ENCODE data around the gene BIN1. TPM values are rescaled to one million over a fixed set of nuclear protein-coding genes. Genes with fewer than 3 reads are reported as not detected.

BIN1 gene
- total RNA-seq, 2 experiments from 2014 or later, result 95.2 to 102 TPM

DNA sequence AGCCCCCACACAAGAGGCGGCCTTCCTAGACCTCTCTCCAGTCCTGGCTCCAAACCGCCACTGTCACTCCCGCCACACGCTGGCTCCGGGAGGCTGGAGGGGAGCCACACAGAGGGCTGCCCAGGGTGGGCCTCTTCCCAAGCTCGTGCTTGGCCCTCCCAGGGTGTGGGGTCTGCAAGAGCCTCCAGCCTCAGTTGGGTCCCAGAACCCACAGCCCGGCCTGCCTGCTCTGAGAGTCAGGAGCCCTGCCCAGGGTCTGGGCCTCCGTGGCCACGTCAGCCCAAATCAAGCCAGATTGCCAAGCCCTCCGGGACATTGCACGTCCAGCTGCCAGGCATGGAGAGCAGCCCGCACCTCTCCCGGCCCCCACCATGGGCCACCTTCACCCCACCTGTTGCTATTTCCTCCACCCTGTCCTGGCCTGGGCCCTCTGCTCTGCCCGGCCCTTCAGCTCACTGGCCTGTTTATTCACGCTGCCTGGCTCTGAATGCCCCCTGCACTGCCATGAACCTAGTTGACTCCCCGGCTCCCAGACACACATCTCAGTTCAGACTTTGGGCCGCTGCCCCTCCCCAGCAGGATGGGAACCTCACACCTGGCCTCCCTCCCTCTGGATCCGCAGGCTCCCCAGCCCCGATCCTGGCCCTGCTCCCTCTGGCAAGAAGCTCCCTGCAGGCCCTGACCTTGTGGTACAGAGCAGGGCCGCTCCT is 61.0 kb downstream of the BIN1 start:
- Mint-ChIP-seq H3K4me1 (ENCODE audit: low read depth) (peaks cover 2% of the 10 kb centered on the region), H3K36me3 (ENCODE audit: low read depth) (peaks cover 2% of the 10 kb centered on the region), H3K27me3 (no peaks in the 10 kb centered on the region), H3K27ac (no peak overlapping the region), H3K4me3 (no peak overlapping the region), H3K9me3 (no peaks in the 10 kb centered on the region)
- CTCF ChIA-PET, result interaction anchor here (1.4 kb wide), 1 partner anchor 27 kb away, joined by 3 read pairs; no protein-coding TSS in a partner anchor
- POLR2A ChIA-PET, result interaction anchor here (1.0 kb wide), 2 partner anchors 17 to 26 kb away, joined by 3 read pairs; no protein-coding TSS in a partner anchor
- DNase-seq (no peak), ATAC-seq (no peak)
- intact Hi-C loops (cut with micrococcal nuclease), result no loop called here
- TF ChIP-seq, protein P1, sequence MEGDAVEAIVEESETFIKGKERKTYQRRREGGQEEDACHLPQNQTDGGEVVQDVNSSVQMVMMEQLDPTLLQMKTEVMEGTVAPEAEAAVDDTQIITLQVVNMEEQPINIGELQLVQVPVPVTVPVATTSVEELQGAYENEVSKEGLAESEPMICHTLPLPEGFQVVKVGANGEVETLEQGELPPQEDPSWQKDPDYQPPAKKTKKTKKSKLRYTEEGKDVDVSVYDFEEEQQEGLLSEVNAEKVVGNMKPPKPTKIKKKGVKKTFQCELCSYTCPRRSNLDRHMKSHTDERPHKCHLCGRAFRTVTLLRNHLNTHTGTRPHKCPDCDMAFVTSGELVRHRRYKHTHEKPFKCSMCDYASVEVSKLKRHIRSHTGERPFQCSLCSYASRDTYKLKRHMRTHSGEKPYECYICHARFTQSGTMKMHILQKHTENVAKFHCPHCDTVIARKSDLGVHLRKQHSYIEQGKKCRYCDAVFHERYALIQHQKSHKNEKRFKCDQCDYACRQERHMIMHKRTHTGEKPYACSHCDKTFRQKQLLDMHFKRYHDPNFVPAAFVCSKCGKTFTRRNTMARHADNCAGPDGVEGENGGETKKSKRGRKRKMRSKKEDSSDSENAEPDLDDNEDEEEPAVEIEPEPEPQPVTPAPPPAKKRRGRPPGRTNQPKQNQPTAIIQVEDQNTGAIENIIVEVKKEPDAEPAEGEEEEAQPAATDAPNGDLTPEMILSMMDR (IDR thresholded peaks at IDR 0.05), result no peak

- POLR2A ChIA-PET, result no interaction called here
- no peak overlapping the region for H3K4me3 Mint-ChIP-seq
- H3K27ac Mint-ChIP-seq, result no peak overlapping the region
- H3K9me3 Mint-ChIP-seq, result no peaks in the 10 kb centered on the region
- TF ChIP-seq, protein P1 (IDR thresholded peaks at IDR 0.05), result no peak
- ATAC-seq, result no peak
- peaks cover 2% of the 10 kb centered on the region for H3K36me3 Mint-ChIP-seq (ENCODE audit: low read depth)
- peaks cover 2% of the 10 kb centered on the region for H3K4me1 Mint-ChIP-seq (ENCODE audit: low read depth)
- no peaks in the 10 kb centered on the region for H3K27me3 Mint-ChIP-seq
- no peak for DNase-seq
- intact Hi-C loops (cut with micrococcal nuclease), result no loop called here
- CTCF ChIA-PET, result interaction anchor here (1.4 kb wide), 1 partner anchor 28 kb away, joined by 3 read pairs; no protein-coding TSS in a partner anchor
Measured at GRCh38 chr2:127044977-127045661, 61.8 kb downstream of the BIN1 start.

DNA sequence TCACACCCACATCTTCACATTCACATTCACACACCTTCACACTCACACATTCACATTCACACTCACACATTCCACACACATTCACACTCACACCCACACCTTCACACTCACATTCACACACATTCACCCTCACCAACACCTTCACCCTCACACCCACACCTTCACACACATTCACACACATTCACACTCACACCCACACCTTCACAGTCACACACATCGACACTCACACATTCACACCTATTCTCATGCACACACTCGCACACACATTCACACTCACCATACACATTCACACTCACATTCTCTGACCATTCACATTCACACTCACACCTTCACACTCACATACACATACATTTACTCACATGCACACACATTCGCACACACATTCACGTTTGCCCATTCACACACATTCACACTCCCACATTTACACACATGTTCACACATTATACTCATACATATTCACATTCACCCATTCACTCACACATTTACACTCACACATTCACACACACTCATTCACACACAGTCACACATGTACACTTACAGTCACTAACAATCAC is 62.7 kb downstream of the BIN1 start:
- ATAC-seq (no peak), DNase-seq (no peak)
- POLR2A ChIA-PET, result no interaction called here
- no peak overlapping the region for H3K27ac Mint-ChIP-seq
- H3K4me1 Mint-ChIP-seq (ENCODE audit: low read depth), result peaks cover 5% of the 10 kb centered on the region
- TF ChIP-seq, protein P1 (IDR thresholded peaks at IDR 0.05), result no peak
- peaks cover 2% of the 10 kb centered on the region for H3K36me3 Mint-ChIP-seq (ENCODE audit: low read depth)
- CTCF ChIA-PET, result no interaction called here
- no peak overlapping the region for H3K4me3 Mint-ChIP-seq
- no peaks in the 10 kb centered on the region for H3K9me3 Mint-ChIP-seq
- intact Hi-C loops (cut with micrococcal nuclease), result no loop called here
- no peaks in the 10 kb centered on the region for H3K27me3 Mint-ChIP-seq

GRCh38 chr2:127043367-127044164 is 63.4 kb downstream of the BIN1 start:
- TF ChIP-seq, protein P1 (IDR thresholded peaks at IDR 0.05), result no peak
- no peaks in the 10 kb centered on the region for H3K27me3 Mint-ChIP-seq
- H3K27ac Mint-ChIP-seq, result no peak overlapping the region
- DNase-seq (no peak), ATAC-seq (no peak)
- intact Hi-C loops (cut with micrococcal nuclease), result no loop called here
- peaks cover 2% of the 10 kb centered on the region for H3K36me3 Mint-ChIP-seq (ENCODE audit: low read depth)
- no peak overlapping the region for H3K4me3 Mint-ChIP-seq
- ChIA-PET CTCF (no interaction called here), POLR2A (no interaction called here)
- no peaks in the 10 kb centered on the region for H3K9me3 Mint-ChIP-seq
- H3K4me1 Mint-ChIP-seq (ENCODE audit: low read depth), result peaks cover 5% of the 10 kb centered on the region
